Progenitor cell of endocrine pancreas (in vitro differentiated cells): ENCODE measurements around the gene ACSF3. TPM values are rescaled to one million over a fixed set of nuclear protein-coding genes. Genes with fewer than 3 reads are reported as not detected.

ENCODE experiments used
- DNase-seq: peaks from one replicate; pipeline ENCODE4 v3.0.0; 2021; ENCODE audit warnings: low spot score; ENCODE audit not compliant: unreplicated experiment
- H3K27ac Mint-ChIP-seq: 2 replicates; pipeline ENCODE4 v1.8.0; 2021; ENCODE audit warnings: mild to moderate bottlenecking, moderate library complexity, mixed read lengths
- H3K27me3 Mint-ChIP-seq: 2 replicates; pipeline ENCODE4 v1.8.0; 2021; ENCODE audit warnings: mixed read lengths
- H3K36me3 Mint-ChIP-seq: 2 replicates; pipeline ENCODE4 v1.8.0; 2022; ENCODE audit warnings: mixed read lengths; ENCODE audit not compliant: insufficient read depth
- H3K4me1 Mint-ChIP-seq: 2 replicates; pipeline ENCODE4 v1.8.0; 2021; ENCODE audit warnings: low read depth, mixed read lengths
- H3K4me3 Mint-ChIP-seq: 2 replicates; pipeline ENCODE4 v1.8.0; 2021; ENCODE audit warnings: low read depth, mild to moderate bottlenecking, moderate library complexity, mixed read lengths
- H3K9me3 Mint-ChIP-seq: 2 replicates; pipeline ENCODE4 v1.8.0; 2021; ENCODE audit warnings: low read depth, mixed read lengths
- CTCF ChIP-seq: fragments of 200-600 bp; sonication (generic); IDR thresholded peaks from one replicate; pipeline ENCODE4 v1.5.0; 2021; ENCODE audit warnings: antibody characterized with exemption, mild to moderate bottlenecking; ENCODE audit not compliant: unreplicated experiment
- total RNA-seq: library from RNA; stranded (reverse); gene quantifications from 2 replicates; pipeline ENCODE4 v1.2.1, GENCODE V29; 2021

ACSF3 gene
- total RNA-seq, 1 donor from 2014 or later = 31.3 TPM

- Mint-ChIP-seq H3K27ac (no peak overlapping the region), H3K9me3 (no peaks in the 10 kb centered on the region), H3K4me3 (no peak overlapping the region), H3K36me3 (no peaks in the 10 kb centered on the region), H3K4me1 (no peaks in the 10 kb centered on the region), H3K27me3 (peaks cover 16% of the 10 kb centered on the region)
- TF ChIP-seq CTCF = no peak
- DNase-seq = no peak
Observed at GRCh38 chr16:89055894-89056555, 37.6 kb upstream of the ACSF3 start.

- no peaks in the 10 kb centered on the region for H3K36me3 Mint-ChIP-seq
- no peaks in the 10 kb centered on the region for H3K9me3 Mint-ChIP-seq
- no peak overlapping the region for H3K27ac Mint-ChIP-seq
- H3K4me1 Mint-ChIP-seq = no peaks in the 10 kb centered on the region
- H3K4me3 Mint-ChIP-seq = no peak overlapping the region
- DNase-seq = no peak
- TF ChIP-seq CTCF = no peak
- peaks cover 20% of the 10 kb centered on the region for H3K27me3 Mint-ChIP-seq
Observed at GRCh38 chr16:89056592-89056991, 37.1 kb upstream of the ACSF3 start.

GRCh38 chr16:89057738-89058137, 35.9 kb upstream of the ACSF3 start:
- no peak for DNase-seq
- H3K27ac Mint-ChIP-seq = peak overlapping the region; percentile 77
- no peaks in the 10 kb centered on the region for H3K4me1 Mint-ChIP-seq
- H3K4me3 Mint-ChIP-seq = no peak overlapping the region
- no peak for TF ChIP-seq CTCF
- no peaks in the 10 kb centered on the region for H3K9me3 Mint-ChIP-seq
- H3K27me3 Mint-ChIP-seq = peaks cover 18% of the 10 kb centered on the region
- no peaks in the 10 kb centered on the region for H3K36me3 Mint-ChIP-seq

GRCh38 chr16:89058812-89059211, 34.8 kb upstream of the ACSF3 start:
- H3K4me3 Mint-ChIP-seq = no peak overlapping the region
- no peak for DNase-seq
- peaks cover 17% of the 10 kb centered on the region for H3K27me3 Mint-ChIP-seq
- no peaks in the 10 kb centered on the region for H3K9me3 Mint-ChIP-seq
- no peak for TF ChIP-seq CTCF
- no peak overlapping the region for H3K27ac Mint-ChIP-seq
- no peaks in the 10 kb centered on the region for H3K36me3 Mint-ChIP-seq
- H3K4me1 Mint-ChIP-seq = no peaks in the 10 kb centered on the region

- Mint-ChIP-seq H3K27ac (no peak overlapping the region), H3K9me3 (no peaks in the 10 kb centered on the region), H3K27me3 (peaks cover 17% of the 10 kb centered on the region), H3K4me1 (no peaks in the 10 kb centered on the region), H3K4me3 (no peak overlapping the region), H3K36me3 (no peaks in the 10 kb centered on the region)
- TF ChIP-seq CTCF = no peak
- no peak for DNase-seq
Observed at GRCh38 chr16:89060207-89060794, 33.4 kb upstream of the ACSF3 start.
